GM19468 (cell line): Measurements from ENCODE around the gene ZNF334.
A peak's percentile ranks its signal among the peaks of the same experiment; 100 is the strongest.

Experiments
- ATAC-seq: cut with Tn5 transposase; IDR thresholded peaks from one replicate; pipeline ENCODE4 v1.9.1; 2021; ENCODE audit warnings: mild to moderate bottlenecking, moderate library complexity, moderate number of reproducible peaks; ENCODE audit not compliant: unreplicated experiment; ENCODE audit errors: extremely low read depth

Gene ZNF334

DNA sequence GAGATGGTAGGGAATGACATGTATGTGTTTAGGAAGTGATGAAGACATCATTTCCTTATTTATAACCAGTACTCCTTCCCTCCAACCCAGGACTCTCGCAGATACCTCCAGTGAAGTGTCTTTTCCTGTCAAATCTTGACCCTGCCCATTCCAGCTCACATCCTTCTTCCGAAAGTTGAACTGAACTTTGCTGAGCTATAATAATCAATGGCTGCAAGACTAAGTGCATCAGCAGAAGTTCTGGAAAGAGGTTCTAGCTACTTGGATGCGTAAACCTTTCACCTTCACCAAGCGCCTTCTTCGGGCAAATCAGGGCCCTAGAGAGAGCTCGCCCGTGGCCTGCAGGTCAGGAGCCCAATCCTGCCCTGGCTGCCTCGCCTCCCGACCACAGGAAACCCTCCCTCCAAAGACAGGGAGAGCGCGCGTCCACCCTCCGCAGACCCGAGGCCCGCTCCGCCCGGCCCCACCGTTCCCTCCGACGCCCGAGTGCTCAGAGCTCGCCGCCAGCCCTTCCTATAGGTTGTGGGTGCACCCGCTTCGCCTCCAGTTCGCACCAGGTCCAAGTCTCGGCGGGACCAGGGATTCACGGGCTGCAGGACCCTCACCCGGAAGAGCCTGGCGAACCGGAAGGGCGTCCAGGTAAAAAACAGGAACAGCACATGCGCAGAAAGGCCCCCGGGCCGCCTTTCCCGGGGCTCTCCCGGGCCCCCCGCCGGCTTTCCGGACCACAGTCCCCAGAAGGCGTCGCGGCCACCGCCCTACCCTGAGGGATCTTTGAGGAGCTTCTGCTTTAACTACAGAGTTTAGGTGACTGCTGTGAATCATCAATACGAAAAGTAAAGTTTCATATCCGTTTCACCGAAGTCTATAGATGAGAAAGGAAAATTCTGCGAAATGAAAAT lies at the start of gene ZNF334:
ZNF334 (minus strand) TSS at position 617 of the 902 bp plus-strand sequence. CDS start 1,457 bp downstream, outside the sequence.
- peak; percentile 52 for ATAC-seq

DNA sequence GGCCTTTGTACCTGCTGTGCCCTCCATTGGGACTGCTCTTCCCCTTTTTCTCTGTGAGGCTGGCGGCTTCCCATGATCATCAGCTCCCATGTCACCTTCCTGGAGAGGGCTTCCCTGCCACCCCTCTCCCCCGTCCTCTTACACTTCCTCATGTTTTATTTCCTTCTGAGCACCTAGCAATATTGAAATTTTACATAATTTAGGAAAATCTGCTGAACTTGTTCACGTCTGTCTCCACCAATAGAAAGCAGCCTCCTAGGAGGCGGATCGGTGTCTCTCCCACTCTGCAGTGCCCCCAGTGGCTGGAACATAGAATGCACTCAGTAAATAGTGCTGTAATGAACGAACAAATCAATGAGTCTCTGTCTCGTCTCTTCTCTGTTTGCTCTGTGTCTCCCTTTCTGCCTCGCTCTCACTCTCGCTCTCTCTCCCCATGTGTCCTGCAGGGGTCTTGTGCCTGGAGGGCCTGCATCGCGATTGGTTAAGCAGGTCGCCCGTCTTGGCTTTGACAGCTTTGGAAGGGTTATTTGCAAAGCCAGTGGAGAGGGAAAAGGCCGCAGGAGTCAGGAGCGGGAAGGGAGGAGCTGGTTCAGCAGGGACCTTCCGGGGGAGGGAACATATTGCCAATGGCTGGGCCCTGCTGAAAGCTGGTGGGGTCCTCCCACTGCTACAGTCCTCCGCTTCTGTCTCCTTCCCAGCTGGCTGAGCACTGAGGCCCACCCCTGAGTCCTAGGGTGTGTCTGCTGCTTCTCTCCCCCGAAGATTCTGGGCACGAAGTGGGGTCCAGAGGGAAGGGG lies 49.2 kb upstream of the ZNF334 start:
- ATAC-seq, result no peak

DNA sequence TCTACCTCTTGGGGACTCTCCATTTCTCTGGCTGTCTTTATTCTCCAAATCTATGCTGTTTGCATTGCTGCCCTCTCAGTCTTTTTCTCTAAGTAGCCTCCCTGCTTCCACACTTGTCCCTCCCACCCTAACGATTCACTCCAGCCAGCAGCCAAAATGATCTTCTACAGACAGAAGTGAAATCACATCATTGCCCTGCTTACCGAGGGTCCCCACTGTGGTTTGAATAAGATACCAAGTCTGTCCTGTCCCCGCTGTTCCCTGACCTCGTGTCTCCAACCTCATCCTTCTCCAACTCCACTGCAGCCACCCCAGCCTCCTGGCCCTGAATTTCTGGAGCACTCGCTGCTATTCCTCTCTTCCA lies 48.6 kb upstream of the ZNF334 start:
- no peak for ATAC-seq

DNA sequence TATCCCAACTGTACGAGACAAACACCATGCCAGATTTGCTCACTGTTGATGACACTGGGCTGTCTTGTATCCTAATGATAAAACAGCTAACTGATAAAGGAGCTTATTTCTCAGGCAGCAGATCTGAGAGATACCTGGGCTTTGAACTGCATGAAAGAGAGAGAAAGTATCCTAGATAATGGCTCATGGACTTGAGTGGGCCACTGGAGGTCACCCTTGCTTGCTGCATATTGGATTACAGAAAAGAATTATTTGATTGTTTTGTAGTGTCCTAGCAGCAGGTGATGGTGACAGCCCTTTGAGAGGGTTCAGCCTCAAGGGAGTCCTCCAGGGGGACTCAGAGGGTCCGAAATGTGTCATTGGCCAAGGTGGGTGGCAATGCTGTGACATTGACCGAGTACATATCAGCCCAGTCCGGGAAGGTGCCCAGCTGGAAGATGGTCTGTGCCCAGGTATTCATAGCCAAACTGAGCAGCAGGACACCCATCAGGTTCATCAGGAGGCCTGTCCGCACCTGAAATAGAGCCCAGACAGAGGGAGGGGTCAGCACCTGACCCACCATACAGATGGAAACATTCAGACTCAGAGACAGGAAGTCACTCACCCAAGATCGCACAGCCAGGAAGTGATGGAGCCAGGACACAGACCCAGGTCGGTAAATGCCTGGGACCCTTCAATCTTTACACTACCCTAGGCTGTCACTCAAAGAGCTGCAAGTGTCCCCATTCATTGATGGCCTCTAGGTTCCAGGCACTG lies 46.5 kb upstream of the ZNF334 start:
- ATAC-seq, result no peak

DNA sequence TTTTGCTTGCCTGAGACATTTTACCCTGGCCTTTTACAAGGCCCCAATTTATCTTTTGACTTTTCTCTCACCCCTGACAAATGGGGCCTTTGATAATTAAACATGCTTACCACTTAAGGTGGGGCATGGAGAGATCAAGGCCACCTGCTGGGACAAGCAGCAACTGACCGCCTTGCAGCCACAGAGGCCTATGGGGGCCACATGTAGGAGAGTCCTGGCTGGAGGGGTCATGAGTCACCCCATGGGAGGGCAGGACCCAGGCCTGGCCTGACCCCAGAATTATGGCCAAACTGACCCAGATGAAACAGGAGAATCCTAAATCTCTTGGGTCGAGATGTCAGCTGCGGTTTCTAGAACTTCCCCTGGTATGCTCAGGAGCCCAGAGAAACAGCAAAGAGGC lies 45.6 kb upstream of the ZNF334 start:
- ATAC-seq, result no peak

DNA sequence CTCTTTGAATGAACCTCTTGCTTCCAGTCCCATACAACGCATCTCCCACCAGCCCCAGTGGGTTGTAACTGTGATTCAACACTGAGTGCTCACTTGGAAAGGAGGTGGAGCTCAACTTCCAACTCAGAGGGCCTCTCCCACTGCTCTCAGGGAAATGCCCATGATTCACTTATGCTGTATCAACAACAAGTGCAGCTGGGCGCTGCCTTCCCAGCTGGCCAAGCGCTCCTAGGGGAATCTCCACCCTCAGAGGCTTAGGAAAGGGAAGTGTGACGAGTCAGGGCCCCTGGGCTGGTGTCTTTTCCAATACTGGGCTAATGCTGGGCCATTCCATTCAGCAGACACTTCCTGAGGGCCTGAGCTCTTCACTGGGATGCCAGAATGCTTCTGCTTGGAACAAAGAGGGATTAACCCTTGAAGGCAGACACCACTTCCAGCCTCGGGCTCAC lies 45.2 kb upstream of the ZNF334 start:
- no peak for ATAC-seq

DNA sequence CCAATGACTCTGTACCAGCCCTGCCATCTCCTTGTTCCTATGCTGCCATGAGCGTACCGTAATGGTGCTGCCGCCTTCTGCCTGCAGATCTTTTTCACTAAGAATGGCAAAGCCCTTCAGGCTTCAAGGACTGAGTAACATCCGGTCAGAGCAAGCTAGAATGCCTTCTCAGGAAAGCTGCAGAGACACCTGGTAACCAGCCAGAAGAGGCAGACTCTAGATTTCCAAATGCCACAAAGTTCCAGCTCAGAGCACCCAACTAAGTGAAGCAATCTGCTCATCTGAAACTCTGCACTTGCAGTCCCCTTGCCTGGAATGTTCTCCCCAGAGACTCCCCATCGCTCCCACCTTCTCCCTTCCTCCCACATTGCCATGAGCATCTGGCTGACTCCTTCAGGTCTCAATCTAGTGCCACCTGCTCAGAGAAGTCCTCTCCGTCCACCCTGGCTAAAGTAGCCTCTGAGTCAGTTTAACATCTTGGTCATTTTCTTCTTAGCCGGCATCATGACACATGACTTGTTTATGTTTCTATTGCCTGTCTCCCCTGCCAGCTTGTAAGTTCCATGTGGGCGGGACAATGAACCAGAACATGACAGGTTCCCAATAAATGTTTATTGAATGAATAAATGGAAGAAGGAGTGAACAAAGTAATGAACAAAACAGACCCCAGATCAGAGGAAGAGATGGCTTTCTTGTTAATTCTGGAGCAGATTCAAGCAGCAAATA lies 44.0 kb upstream of the ZNF334 start:
- no peak for ATAC-seq

DNA sequence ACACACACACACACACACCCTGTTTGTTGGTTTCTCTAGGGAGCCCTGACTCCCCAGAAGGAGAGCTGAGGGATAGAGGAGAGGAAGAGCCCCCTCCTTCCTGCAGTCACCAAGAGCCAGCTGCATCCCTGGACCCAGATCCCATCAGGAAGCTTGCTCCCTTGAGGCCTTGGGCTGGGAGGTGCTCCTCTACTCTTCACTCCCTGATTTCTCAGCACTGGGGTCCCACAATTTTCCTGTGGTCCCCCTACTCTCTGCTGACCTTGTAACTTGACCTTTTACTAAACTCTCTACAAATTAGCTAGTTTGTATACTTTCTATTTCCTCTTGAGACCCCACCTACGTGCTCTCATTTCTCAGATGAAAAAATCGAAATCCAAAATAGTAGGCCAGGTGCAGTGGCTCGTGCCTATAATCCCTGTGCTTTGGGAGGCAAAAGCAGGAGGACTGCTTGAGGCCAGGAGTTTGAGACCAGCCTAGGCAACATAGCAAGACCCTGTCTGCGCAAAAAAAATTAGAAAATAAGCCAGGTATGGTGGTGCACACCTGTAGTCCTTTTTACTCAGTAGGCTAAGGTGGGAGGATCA lies 42.1 kb upstream of the ZNF334 start:
- ATAC-seq, result no peak

DNA sequence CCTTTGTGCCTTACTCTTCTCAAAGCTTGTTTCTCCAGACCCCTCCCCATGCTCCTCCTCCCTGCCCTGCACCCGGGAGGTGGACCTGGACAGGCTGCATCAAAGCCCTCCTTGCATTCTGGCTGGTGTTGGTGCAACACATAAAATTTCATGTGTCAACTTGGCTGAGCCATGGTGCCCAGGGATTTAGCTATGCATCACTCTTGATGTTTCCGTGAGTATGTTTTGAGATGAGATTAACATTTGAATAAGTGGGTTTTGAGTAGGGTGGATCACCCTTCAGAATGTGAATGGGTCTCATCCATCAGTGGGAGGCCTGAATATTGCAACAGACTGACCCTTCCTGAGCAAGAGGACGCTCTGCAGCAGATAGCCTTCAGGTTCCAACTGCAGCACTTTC lies 41.5 kb upstream of the ZNF334 start:
- no peak for ATAC-seq

DNA sequence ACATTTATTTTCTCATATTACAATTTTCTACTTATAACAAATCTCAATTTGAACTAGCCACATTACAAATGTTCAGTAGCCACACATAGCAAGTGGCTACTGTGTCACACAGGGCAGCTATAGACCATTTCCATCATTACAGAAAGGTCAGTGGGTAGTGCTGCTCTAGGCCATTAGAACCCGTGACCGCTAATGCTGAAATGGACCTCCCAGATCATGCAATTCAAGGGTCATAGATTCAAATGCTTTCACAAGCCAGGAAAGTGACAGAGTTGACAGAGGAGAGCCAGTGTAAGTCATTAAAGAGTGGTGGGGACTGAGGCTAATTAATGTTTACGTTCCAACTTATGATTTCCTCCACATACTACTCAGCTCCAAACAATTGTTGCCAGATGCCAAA lies 40.6 kb upstream of the ZNF334 start:
- no peak for ATAC-seq

DNA sequence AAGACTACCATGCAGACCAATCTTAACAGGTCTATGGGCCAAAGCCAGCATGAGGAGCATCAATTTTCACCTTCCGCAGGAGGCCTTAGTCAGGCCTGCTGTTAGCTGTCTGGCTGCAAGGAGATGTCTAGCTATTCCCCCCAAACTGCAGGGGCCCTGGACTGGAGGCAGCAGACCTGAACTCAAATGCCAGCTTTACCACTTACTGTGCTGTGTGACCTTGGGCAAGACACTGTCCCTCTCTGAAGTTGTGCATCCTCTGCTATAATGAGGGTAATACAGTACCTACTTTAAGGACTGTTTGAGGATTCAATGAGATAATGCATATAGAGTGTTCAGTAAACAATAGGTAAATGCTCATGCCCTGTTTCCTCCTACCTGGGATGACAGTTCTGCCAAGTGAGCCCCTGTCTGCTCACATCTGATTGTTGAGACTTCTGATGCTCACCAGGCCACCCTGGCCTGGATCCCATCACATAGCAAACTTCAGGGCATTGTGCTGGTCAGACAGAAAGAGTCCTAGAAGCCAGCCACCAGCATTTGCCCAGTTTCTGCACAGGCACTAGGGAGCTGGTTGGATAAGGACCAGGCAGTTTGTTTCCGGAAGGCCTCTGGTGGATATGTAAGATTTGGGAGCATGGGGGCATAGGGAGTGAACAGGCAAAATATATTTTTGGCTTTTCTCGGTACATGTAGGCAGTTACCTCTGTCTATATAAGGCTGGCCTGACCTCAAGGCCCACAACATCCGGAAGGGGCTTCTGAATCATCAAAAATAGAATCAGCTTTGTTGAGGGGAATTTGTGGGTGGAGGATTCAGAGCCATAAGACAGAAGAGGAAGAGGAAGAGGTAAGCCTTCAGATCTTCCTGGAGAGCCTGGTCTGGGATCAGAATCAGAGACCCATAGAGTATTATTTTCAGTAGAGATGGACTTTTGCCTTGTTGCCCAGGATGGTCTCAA lies 39.4 kb upstream of the ZNF334 start:
- ATAC-seq, result no peak

DNA sequence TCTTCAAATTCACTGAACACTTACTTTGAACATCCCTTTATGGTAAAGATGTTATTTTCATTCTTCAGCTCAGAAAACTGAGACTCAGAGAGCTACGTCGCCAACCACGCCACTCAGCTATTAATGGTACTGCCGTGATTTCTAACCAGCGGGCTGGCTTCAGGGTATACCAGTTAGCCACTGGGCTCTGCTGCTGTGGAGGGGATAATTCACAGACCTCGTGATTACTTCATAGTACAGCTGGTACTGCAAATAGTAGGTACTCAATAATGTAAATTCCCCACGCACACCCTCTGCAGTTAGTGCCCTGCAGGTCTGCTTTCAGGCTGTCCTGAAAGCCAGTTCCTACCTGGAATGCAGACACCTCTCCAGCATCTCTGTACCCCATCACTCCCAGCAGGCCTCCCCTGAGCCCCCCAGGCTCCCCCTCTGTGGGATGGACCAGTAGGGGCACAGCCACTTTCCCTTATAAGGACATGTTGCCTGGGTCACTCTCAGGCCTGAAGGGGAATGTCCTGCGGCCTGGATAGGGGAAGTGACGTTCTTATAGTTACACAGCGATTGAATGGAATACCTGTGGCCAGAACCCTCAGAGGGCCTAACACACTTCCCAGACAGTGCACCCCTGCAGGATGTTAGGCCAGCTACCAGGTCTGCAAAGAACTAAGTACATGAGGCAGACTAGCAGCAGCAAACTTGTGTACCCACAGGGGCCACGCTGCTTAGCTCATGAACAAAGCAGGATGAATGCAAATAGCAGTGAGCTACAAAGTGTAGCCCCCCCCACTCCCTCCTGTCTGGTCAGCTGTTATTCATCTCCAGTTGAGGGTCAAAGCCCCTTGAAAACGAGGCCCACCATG lies 38.4 kb upstream of the ZNF334 start:
- no peak for ATAC-seq

DNA sequence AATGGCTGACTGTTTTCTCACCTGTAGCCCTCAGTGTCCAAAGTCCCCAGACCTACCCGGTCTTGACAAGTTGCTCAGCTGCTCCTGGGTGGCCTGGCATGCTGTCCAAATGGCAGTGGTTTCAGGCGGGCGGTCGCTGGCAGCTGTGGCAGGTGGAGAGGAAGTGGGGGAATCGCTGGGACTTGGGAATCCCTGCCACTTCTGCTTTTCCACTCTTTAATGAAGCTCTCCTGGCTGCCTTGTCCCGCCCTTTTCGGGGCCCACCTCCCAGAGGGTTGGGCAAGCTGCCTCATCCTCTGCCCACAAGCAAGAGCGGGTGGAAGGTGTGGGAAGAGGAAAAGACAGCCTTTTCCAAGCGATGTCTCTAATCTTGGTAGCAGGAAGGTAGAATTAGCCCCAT lies 37.1 kb upstream of the ZNF334 start, which contains the start of gene OCSTAMP:
OCSTAMP (minus strand) TSS at position 194 of the 400 bp plus-strand sequence; CDS start at position 100, 94 bp downstream.
- ATAC-seq, result no peak

DNA sequence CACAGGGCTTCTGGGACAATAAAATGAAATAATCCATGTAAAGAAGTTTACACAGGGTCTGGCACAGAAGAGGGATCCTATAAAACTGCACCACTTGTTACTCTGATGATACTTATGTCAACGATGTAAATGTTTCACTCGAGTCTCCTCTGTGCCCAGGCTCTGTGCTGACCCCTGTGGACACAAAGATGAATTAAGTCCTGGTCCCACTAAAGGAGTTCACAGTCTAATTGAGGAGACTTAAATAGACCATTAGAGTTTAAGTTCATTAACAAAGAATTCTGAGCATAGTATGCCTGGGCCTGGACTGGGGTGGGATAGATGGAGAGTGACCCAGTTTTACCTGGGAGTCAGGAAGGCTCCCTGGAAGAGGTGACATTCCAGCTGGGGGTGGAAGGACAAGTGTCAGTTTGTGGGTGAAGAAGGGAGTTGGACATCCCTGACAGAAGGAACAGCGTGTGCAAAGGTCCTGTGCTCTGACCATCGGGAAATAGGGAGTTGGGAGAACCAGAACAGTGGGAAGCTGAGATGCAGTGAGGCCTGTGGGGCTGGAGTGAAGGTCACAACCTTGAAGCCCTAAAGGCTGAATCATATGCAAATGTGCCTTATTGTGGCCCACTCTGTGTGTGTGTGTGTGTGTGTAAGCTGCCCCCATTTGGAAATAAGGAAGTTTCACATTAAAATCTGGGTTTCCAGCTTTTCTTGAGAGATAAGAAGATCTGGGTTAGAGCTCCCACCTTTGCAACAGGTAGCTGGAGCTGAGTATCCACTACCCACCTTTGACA lies 36.0 kb upstream of the ZNF334 start:
- ATAC-seq, result no peak

DNA sequence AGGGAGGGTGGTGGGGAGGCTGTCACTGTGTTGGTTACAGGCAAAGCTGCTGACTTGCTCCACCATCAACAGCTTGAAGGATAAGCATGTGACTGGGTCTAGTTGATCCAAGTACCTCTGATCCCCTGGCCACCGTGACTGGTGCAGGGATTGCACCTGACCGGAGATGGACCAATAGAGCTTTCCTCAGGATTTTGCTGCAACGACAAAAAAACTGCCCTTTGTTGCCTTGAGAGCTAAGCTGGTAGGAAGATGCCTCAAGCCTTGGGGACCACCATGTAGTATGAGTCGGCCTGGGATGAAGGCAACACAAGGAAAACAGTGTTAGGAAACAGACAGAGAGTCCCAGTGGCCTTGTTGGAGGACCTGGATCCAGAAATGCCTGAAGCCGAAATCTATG lies 35.3 kb upstream of the ZNF334 start:
- no peak for ATAC-seq

DNA sequence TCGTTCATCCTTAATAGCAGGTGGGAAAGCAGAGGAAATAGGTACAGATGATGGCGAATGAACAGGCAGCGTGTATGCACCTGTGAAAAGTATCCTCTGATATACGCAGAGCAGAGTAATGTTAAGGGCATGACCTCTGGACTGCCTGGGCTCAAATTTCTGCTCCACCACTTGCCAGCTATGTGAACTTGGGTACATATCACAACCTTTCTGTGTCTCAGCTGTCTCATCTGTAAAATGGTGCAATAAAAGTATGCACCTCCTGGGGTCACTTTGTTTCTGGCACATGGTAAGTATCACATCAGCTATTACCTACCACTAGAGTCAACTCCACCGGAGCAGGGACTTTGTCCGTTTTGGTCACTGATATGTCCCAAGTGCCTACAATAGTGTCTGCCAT lies 34.6 kb upstream of the ZNF334 start:
- no peak for ATAC-seq

DNA sequence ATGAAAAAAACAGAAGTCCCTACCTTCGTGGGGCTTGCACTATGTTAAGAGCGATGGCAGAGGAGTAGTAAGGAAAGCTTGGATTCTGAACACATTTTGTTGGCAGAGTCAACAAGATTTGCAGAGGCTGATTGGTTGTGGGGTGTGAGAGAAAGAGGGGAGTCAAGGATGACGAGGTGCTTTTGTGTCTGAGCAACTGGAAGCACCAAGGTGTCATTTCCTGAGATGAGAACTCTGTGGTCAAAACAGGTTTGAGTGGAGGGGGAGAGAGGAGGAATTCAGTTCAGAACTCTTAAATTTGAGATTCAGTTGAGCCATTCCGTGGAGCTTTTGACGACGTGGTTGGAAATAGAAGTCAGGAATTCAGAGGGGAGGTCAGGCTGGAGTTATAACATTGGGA lies 33.6 kb upstream of the ZNF334 start:
- ATAC-seq, result no peak
